Activated CD8-positive, alpha-beta T cell treated with anti-CD3 and anti-CD28 coated beads for 36 hours (primary cell): ENCODE measurements around the gene ASB18. TPM values are rescaled to one million over a fixed set of nuclear protein-coding genes. Genes with fewer than 3 reads are reported as not detected.

ENCODE experiments used
- ATAC-seq: fragments of 200-7000 bp; cut with Tn5 transposase; one replicate; pipeline ENCODE4 v1.10.0; 2021; ENCODE audit warnings: mild to moderate bottlenecking, moderate library complexity
- CTCF ChIA-PET: fragments of 350-600 bp; sonication (Branson Sonifier 250); formaldehyde crosslinking; loops from one replicate; lab custom pipeline; 2021; ENCODE audit warnings: antibody characterized with exemption; lab: Charles Lee
- POLR2A ChIA-PET: fragments of 350-600 bp; sonication (Branson Sonifier 250); formaldehyde crosslinking; loops from one replicate; lab custom pipeline; 2021; ENCODE audit warnings: antibody characterized with exemption; lab: Charles Lee
- DNase-seq: peaks from one replicate; pipeline ENCODE4 v3.0.0-alpha.2; 2020
- H3K27ac Mint-ChIP-seq: one replicate; pipeline ENCODE4 v1.8.0; 2021; ENCODE audit warnings: mild to moderate bottlenecking, mixed read lengths
- H3K27me3 Mint-ChIP-seq: one replicate; pipeline ENCODE4 v1.8.0; 2021; ENCODE audit warnings: mixed read lengths
- H3K36me3 Mint-ChIP-seq: one replicate; pipeline ENCODE4 v1.8.0; 2021; ENCODE audit warnings: low read depth, mixed read lengths
- H3K4me1 Mint-ChIP-seq: one replicate; pipeline ENCODE4 v1.8.0; 2021; ENCODE audit warnings: low read depth, mixed read lengths
- H3K4me3 Mint-ChIP-seq: one replicate; pipeline ENCODE4 v1.8.0; 2021; ENCODE audit warnings: mild to moderate bottlenecking, moderate library complexity, mixed read lengths
- H3K9me3 Mint-ChIP-seq: one replicate; pipeline ENCODE4 v1.8.0; 2021; ENCODE audit warnings: mixed read lengths
- CTCF ChIP-seq: fragments of 200-600 bp; IDR thresholded peaks from one replicate; pipeline ENCODE4 v1.8.0; 2022; ENCODE audit warnings: antibody characterized with exemption, mild to moderate bottlenecking
- intact Hi-C: fragments of 100-400 bp; cut with micrococcal nuclease; formaldehyde crosslinking; loops from one replicate; pipeline ENCODE4 v1.10.0; 2022
- total RNA-seq, 2 experiments: library from RNA; stranded (reverse); gene quantifications; one replicate each; pipeline ENCODE4 v1.2.3, GENCODE V29; 2021

ASB18 gene
- total RNA-seq, 2 experiments from 2014 or later, result not detected

DNA sequence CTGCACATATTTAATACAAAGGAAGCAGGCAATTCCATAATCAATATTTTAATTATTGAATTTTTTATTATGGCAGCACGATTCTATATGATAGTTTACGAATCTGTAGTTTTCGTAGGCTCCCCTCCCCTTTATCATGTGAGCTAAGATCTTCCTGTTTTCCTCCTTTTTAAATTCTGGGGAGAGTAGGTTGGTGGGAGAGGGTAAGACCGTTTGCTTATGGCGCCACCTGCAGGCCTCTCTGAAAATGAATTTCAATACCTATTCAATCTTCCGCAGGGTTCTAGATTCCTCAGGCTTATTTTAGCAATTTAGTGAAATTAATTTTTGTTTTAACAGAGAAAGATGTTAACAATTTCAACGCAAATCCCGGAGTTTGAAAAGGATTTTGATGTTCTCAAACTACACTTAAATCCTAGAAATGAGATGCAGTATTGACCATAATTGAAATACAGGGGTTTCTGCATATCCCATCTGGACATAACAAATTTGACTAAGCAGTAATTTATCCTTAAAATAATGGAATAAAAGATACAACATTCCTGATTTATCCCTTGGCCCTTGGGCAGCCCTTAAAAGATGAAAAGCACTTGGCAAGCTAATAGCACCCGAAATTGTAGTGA lies 83.3 kb downstream of the ASB18 start:
- POLR2A ChIA-PET, result no interaction called here
- Mint-ChIP-seq H3K36me3 (no peaks in the 10 kb centered on the region), H3K9me3 (peaks cover 1% of the 10 kb centered on the region), H3K4me1 (peaks cover 3% of the 10 kb centered on the region), H3K4me3 (no peak overlapping the region), H3K27me3 (peaks cover 61% of the 10 kb centered on the region), H3K27ac (no peak overlapping the region)
- ATAC-seq, result no peak
- CTCF ChIA-PET, result interaction anchor here (0.6 to 5.0 kb wide), 15 partner anchors 10 to 415 kb away, joined by 3 to 49 read pairs (median 3); no protein-coding TSS in a partner anchor
- intact Hi-C loops, result loop anchor here (2.0 to 10.0 kb wide), 2 partner anchors 246 to 402 kb away; no protein-coding TSS in a partner anchor
- DNase-seq, result peak; percentile 65
- TF ChIP-seq CTCF, result peak; percentile 94

- H3K4me3 Mint-ChIP-seq, result no peak overlapping the region
- DNase-seq, result no peak
- intact Hi-C loops, result loop anchor here (2.0 to 10.0 kb wide), 2 partner anchors 245 to 401 kb away; no protein-coding TSS in a partner anchor
- POLR2A ChIA-PET, result no interaction called here
- peaks cover 3% of the 10 kb centered on the region for H3K4me1 Mint-ChIP-seq
- no peak overlapping the region for H3K27ac Mint-ChIP-seq
- peaks cover 1% of the 10 kb centered on the region for H3K9me3 Mint-ChIP-seq
- CTCF ChIA-PET, result interaction anchor here (0.7 to 5.0 kb wide), 14 partner anchors 10 to 414 kb away, joined by 3 to 49 read pairs (median 3); no protein-coding TSS in a partner anchor
- ATAC-seq, result no peak
- TF ChIP-seq CTCF, result no peak
- H3K27me3 Mint-ChIP-seq, result peaks cover 61% of the 10 kb centered on the region
- no peaks in the 10 kb centered on the region for H3K36me3 Mint-ChIP-seq
These were observed 84.0 kb downstream of the ASB18 start for GRCh38 chr2:236180076-236180816.

GRCh38 chr2:236179236-236180075 lies 84.8 kb downstream of the ASB18 start:
- Mint-ChIP-seq H3K4me1 (peaks cover 3% of the 10 kb centered on the region), H3K9me3 (peaks cover 1% of the 10 kb centered on the region), H3K4me3 (no peak overlapping the region), H3K27ac (no peak overlapping the region), H3K27me3 (peaks cover 62% of the 10 kb centered on the region), H3K36me3 (no peaks in the 10 kb centered on the region)
- POLR2A ChIA-PET, result no interaction called here
- CTCF ChIA-PET, result interaction anchor here (0.7 to 5.0 kb wide), 8 partner anchors 9 to 413 kb away, joined by 3 to 49 read pairs (median 3); no protein-coding TSS in a partner anchor
- DNase-seq (no peak), ATAC-seq (no peak)
- intact Hi-C loops, result loop anchor here (2.0 to 10.0 kb wide), 2 partner anchors 245 to 401 kb away; no protein-coding TSS in a partner anchor
- TF ChIP-seq CTCF, result no peak

DNA sequence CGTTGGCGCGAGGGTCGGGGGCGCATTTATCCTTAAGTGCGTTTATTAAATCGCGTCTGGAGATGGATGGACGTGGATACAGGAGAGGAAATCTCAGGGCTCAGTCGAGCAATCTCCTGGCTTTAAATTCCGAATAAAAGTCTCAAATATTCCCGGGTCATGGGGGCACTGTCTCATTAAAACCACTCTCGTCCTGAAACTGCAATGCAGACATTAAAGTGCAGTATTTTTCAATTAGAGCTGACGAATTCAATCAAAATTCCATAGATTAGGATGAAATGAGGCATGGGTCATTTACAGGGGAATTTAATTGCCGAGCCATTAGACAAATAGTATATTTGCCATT lies 85.3 kb downstream of the ASB18 start:
- intact Hi-C loops, result no loop called here
- DNase-seq, result no peak
- Mint-ChIP-seq H3K4me1 (peaks cover 3% of the 10 kb centered on the region), H3K4me3 (no peak overlapping the region), H3K36me3 (no peaks in the 10 kb centered on the region), H3K9me3 (peaks cover 1% of the 10 kb centered on the region), H3K27ac (no peak overlapping the region), H3K27me3 (peaks cover 65% of the 10 kb centered on the region)
- ChIA-PET CTCF (interaction anchor here (0.7 to 5.0 kb wide), 7 partner anchors 10 to 430 kb away, joined by 3 to 49 read pairs (median 7); partner anchors contain the start of gene GBX2), POLR2A (no interaction called here)
- TF ChIP-seq CTCF, result no peak
- no peak for ATAC-seq
